Measurements from ENCODE around the gene USP3. TPM values are rescaled to one million over a fixed set of nuclear protein-coding genes. Genes with fewer than 3 reads are reported as not detected.

Gene USP3
- total and polyA plus RNA-seq, 10 of the 15 experiments (the other 5 are each of a cell fraction or from before 2014, with no cell fraction given), result 23.8 to 64.5 (median 50.3) TPM

DNA sequence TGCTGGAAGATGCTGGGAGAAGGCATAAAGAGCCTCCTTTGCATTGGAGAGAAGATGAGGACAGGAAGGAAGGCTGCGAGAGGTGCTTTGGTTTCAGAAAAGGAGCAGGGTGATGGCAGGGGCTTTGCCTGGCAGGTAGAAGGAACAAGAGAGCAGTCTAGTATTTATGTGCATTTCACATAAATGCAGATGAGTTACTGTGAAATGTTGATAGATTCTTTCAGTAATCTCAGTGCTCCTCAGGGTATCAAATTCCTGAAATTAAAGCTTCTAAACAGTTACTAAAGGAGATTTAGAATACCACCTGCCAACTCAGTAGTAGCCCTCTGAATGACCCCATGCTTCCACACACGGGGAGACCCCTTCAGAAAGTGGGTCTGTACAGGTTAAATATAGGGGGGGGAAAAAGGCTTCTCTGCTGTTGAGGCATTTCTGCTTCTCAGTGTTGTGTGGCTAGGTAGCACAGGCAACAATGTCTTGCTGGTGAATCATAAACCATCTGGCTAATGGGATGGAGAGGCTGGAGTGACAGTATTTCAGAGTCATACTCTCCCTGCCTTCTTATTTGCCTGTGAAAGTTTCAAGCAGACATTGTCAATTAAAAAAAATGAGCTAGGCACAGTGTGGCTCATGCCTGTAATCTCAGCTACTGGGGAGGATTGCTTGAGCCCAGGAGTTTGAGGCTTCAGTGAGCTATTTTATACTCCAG, 78.5 kb downstream of the USP3 start (continued):
- TF ChIP-seq GATAD2B (conservative IDR thresholded peaks at IDR 0.05; ENCODE audit: low read depth), result no peak
- TF ChIP-seq, protein P1, sequence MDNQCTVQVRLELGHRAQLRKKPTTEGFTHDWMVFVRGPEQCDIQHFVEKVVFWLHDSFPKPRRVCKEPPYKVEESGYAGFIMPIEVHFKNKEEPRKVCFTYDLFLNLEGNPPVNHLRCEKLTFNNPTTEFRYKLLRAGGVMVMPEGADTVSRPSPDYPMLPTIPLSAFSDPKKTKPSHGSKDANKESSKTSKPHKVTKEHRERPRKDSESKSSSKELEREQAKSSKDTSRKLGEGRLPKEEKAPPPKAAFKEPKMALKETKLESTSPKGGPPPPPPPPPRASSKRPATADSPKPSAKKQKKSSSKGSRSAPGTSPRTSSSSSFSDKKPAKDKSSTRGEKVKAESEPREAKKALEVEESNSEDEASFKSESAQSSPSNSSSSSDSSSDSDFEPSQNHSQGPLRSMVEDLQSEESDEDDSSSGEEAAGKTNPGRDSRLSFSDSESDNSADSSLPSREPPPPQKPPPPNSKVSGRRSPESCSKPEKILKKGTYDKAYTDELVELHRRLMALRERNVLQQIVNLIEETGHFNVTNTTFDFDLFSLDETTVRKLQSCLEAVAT (IDR thresholded peaks at IDR 0.05), result no peak

- H3K9me3 ChIP-seq (replicated peaks; ENCODE audit: control insufficient read depth, insufficient read depth, low read length), result no peaks in the 10 kb centered on the region; the same call in 2 of the 3 replicates
- FAIRE-seq (no peak), DNase-seq (ENCODE audit: low read depth, low spot score) (no peak), ATAC-seq (peak; percentile 33; the same call in 1 of the 3 replicates)
- RAD21 ChIA-PET (ENCODE audit: unreplicated experiment), result no interaction called here
- 96% methylated on average over 5 of the region's 5 CpGs for WGBS (ENCODE audit: insufficient coverage, insufficient replicate concordance, low lambda C conversion rate, missing lambda C conversion rate)
- no peaks in the 10 kb centered on the region; the same call in 1 of the 2 replicates for H4K20me1 ChIP-seq (ENCODE audit: control insufficient read depth, insufficient read depth)
- no peak overlapping the region for H3K9ac ChIP-seq (ENCODE audit: control insufficient read depth, insufficient read depth, low read length)
- peaks cover 5% of the 10 kb centered on the region for H3K4me1 ChIP-seq (ENCODE audit: control insufficient read depth, insufficient read depth, low read length)
- BruUV-seq (replicated peaks), result no TSS peak
- SMC1A ChIA-PET (ENCODE audit: uncharacterized antibody, unreplicated experiment), result no interaction called here
- H3K4me3 ChIP-seq, result no peak overlapping the region
- POLR2A ChIA-PET, result no interaction called here
- TF ChIP-seq EED (IDR thresholded peaks at IDR 0.05; ENCODE audit: low read depth) (no peak), BCL11A (IDR thresholded peaks at IDR 0.05; ENCODE audit: low read depth, low read length) (no peak), SIX5 (IDR thresholded peaks at IDR 0.05; ENCODE audit: low read depth, low read length, severe bottlenecking) (no peak), ZNF622 (IDR thresholded peaks at IDR 0.05) (no peak), FOS (IDR thresholded peaks at IDR 0.05; ENCODE audit: borderline replicate concordance, extremely low read depth, insufficient read length) (no peak), EZH2 (IDR thresholded peaks at IDR 0.05; ENCODE audit: borderline replicate concordance, control insufficient read depth, low read depth, low read length) (no peak), MXI1 (IDR thresholded peaks at IDR 0.05; ENCODE audit: low read depth, low read length) (no peak), TCF7 (IDR thresholded peaks at IDR 0.05; ENCODE audit: borderline replicate concordance) (no peak), ZBTB33 (IDR thresholded peaks at IDR 0.05) (no peak), POU2F2 (IDR thresholded peaks at IDR 0.05; ENCODE audit: borderline replicate concordance, low read depth, low read length) (no peak), CREM (IDR thresholded peaks at IDR 0.05; ENCODE audit: low read depth) (no peak), MEF2A (IDR thresholded peaks at IDR 0.05; ENCODE audit: insufficient read depth, low read depth, low read length) (no peak), SREBF1 (IDR thresholded peaks at IDR 0.05; ENCODE audit: low read length) (no peak), ATF7 (IDR thresholded peaks at IDR 0.05; ENCODE audit: low read depth) (no peak), ATF3 (IDR thresholded peaks at IDR 0.05; ENCODE audit: borderline replicate concordance, extremely low read depth, low read depth, low read length) (no peak), ETV6 (conservative IDR thresholded peaks at IDR 0.05 in 1 of 2, IDR thresholded peaks at IDR 0.05 in 1 of 2; ENCODE audit: borderline replicate concordance in 1 of 2, low read depth in 1 of 2) (no peak), KAT2A (conservative IDR thresholded peaks at IDR 0.05; ENCODE audit: control insufficient read depth, low read depth, low read length) (no peak)
- peaks cover 11 to 32% of the 10 kb centered on the region in 2 experiments; a peak in 3 of 4 replicates for H3K36me3 ChIP-seq (ENCODE audit: control insufficient read depth in 2 of 2, insufficient read depth in 2 of 2, low read length in 1 of 2)
- no peaks in the 10 kb centered on the region for H3K79me2 ChIP-seq (ENCODE audit: control insufficient read depth, insufficient read depth, low read length)
- H3K27ac ChIP-seq (ENCODE audit: control insufficient read depth, insufficient read depth), result no peak overlapping the region
- no peaks in the 10 kb centered on the region for H3K27me3 ChIP-seq (replicated peaks in 1 of 2; ENCODE audit: control insufficient read depth in 2 of 2, insufficient read depth in 2 of 2, low read length in 1 of 2)
- H2AFZ ChIP-seq (ENCODE audit: control insufficient read depth, low read depth, low read length), result no peak overlapping the region
- in situ Hi-C loops (cut with MboI) (loop anchor here (25.0 kb wide), 1 partner anchor 299 kb away; the partner anchor contains the start of gene APH1B), intact Hi-C loops (cut with micrococcal nuclease; ENCODE audit: unreplicated experiment) (no loop called here)
- H3K4me2 ChIP-seq (ENCODE audit: control insufficient read depth, insufficient read depth), result no peak overlapping the region
- CTCF ChIA-PET, result interaction anchor here (1.4 kb wide), 1 partner anchor 120 kb away, joined by 5 read pairs; no protein-coding TSS in a partner anchor
Observed at GRCh38 chr15:63586790-63587189, 82.4 kb downstream of the USP3 start.
